Activated CD4-positive, alpha-beta T cell treated with anti-CD3 and anti-CD28 coated beads for 24 hours (primary cell): ENCODE measurements around the gene WDR13.
"Not testable (repeated sequence)": the region's sequence is repeated elsewhere in the genome, so short reads cannot be mapped to it uniquely, and the experiment has no call there.

ENCODE experiments used
- DNase-seq, 2 donors: peaks; one replicate each; pipeline ENCODE4 v3.0.0-alpha.2; 2020; ENCODE audit warnings: low read depth in 2 of 2

Gene WDR13

DNA sequence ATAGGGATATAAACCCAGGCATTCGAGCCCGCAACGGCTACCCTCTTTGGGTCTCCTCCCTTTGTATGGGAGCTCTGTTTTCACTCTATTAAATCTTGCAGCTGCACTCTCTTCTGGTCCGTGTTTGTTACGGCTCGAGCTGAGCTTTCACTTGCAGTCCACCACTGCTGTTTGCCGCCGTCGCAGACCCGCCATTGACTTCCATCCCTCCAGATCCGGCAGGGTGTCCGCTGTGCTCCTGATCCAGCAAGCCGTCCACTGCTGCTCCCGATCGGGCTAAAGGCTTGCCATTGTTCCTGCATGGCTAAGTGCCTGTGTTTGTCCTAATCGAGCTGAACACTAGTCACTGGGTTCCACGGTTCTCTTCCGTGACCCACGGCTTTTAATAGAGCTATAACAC lies 57.5 kb downstream of the WDR13 start:
- not testable (repeated sequence) for DNase-seq
